HepG2 (cell line): Measurements from ENCODE around the gene HS2ST1. TPM values are rescaled to one million over a fixed set of nuclear protein-coding genes. Genes with fewer than 3 reads are reported as not detected.

Experiments used
- ATAC-seq: fragments of 200-7000 bp; cut with Tn5 transposase; 3 replicates; pipeline ENCODE4 v1.9.1; 2020; ENCODE audit warnings: mild to moderate bottlenecking, moderate library complexity
- BruUV-seq: library from RNA; stranded (reverse); fragments of 400-500 nt; replicated peaks from 2 replicates; lab custom pipeline; 2021; lab: Mats Ljungman, UMichigan
- CTCF ChIA-PET: fragments of 300-600 bp; formaldehyde crosslinking; extraction: SDS; loops from one replicate; lab custom pipeline; 2021; ENCODE audit warnings: low total read pairs, inconsistent platforms, low intra/inter-chr PET ratio; lab: Yijun Ruan, JAX
- POLR2A ChIA-PET: fragments of 350-600 bp; sonication (Branson Sonifier 250); formaldehyde crosslinking; loops from one replicate; lab custom pipeline; 2020; ENCODE audit warnings: antibody characterized with exemption, inconsistent platforms; lab: Yijun Ruan, JAX
- DNase-seq: peaks from one replicate; pipeline ENCODE4 v3.0.0-alpha.2; 2015; ENCODE audit warnings: low spot score
- FAIRE-seq: peaks from 3 replicates; lab custom pipeline; 2011; peaks lifted over from hg19 to GRCh38; lab: Jason Lieb, UNC
- H2AFZ ChIP-seq: one replicate; pipeline ENCODE4 v1.6.1; 2011; ENCODE audit warnings: low read length, inconsistent platforms
- H3K27ac ChIP-seq: fragments of 300-600 bp; 3 replicates; pipeline ENCODE4 v1.8.0; 2011; ENCODE audit warnings: mixed run types, mild to moderate bottlenecking, mixed read lengths, low read length, inconsistent platforms; ENCODE audit not compliant: insufficient read depth; ENCODE audit errors: extremely low read length
- H3K27me3 ChIP-seq, 2 experiments: fragments of 200-600 bp in 1 of 2; 2 replicates in 1 of 2; 3 replicates in 1 of 2; pipeline versions ENCODE4 v1.6.0 to v1.8.0; 2011; ENCODE audit warnings: low read length in 2 of 2, mild to moderate bottlenecking in 2 of 2, moderate library complexity in 2 of 2, inconsistent platforms in 1 of 2; ENCODE audit not compliant: insufficient read depth in 2 of 2, control insufficient read depth in 1 of 2
- H3K36me3 ChIP-seq, 2 experiments: fragments of 200-600 bp in 1 of 2; replicated peaks in 1 of 2; 2 replicates in 1 of 2; 3 replicates in 1 of 2; pipeline versions ENCODE4 v1.5.1 to v1.8.0; 2011; ENCODE audit warnings: low read length in 2 of 2, inconsistent platforms in 1 of 2; ENCODE audit not compliant: insufficient read depth in 2 of 2, control insufficient read depth in 1 of 2
- H3K4me1 ChIP-seq: 2 replicates; pipeline ENCODE4 v1.5.1; 2012; ENCODE audit warnings: low read length, inconsistent platforms; ENCODE audit not compliant: insufficient read depth
- H3K4me2 ChIP-seq: 2 replicates; pipeline ENCODE4 v1.6.0; 2011; ENCODE audit warnings: low read depth, low read length, inconsistent platforms
- H3K4me3 ChIP-seq, 3 experiments: fragments of 200-600 bp in 1 of 3; sonication (generic), shearing (Covaris generic) in 1 of 3; replicated peaks in 1 of 3; 2 replicates each; pipeline ENCODE4 v1.5.1; 2011 to 2016; ENCODE audit warnings: low read length in 3 of 3, inconsistent platforms in 2 of 3, low read depth in 2 of 3, mild to moderate bottlenecking in 2 of 3, control low read depth in 1 of 3, mixed read lengths in 1 of 3; ENCODE audit not compliant: insufficient read depth in 1 of 3
- H3K79me2 ChIP-seq: one replicate; pipeline ENCODE4 v1.6.1; 2011; ENCODE audit warnings: low read length, inconsistent platforms; ENCODE audit not compliant: insufficient read depth
- H3K9ac ChIP-seq: 2 replicates; pipeline ENCODE4 v1.6.0; 2011; ENCODE audit warnings: mild to moderate bottlenecking, low read depth, low read length, inconsistent platforms; ENCODE audit not compliant: insufficient read depth
- H3K9me3 ChIP-seq: 2 replicates; pipeline ENCODE4 v1.5.1; 2012; ENCODE audit warnings: mild to moderate bottlenecking, low read length
- H4K20me1 ChIP-seq: 2 replicates; pipeline ENCODE4 v1.6.0; 2011; ENCODE audit warnings: inconsistent platforms, mild to moderate bottlenecking, low read length, moderate library complexity; ENCODE audit not compliant: insufficient read depth
- CAMTA2 ChIP-seq: sonication (generic); formaldehyde crosslinking; IDR thresholded peaks from 2 replicates; pipeline ENCODE4 v1.4.0; 2020; ENCODE audit warnings: mild to moderate bottlenecking, missing genetic modification reagents, borderline replicate concordance
- LCORL ChIP-seq, 2 experiments: fragments of 450-650 bp in 1 of 2; sonication (generic) in 1 of 2; formaldehyde crosslinking in 1 of 2; IDR thresholded peaks; 2 replicates each; pipeline versions ENCODE4 v1.5.0 to v1.6.1; 2017 to 2020; ENCODE audit warnings: antibody characterized with exemption in 1 of 2, missing genetic modification reagents in 1 of 2
- MYC ChIP-seq: sonication (generic); formaldehyde crosslinking; IDR thresholded peaks from 2 replicates; pipeline ENCODE4 v1.9.0; 2021; ENCODE audit warnings: missing genetic modification reagents, borderline replicate concordance
- NR2C2 ChIP-seq: sonication (generic); formaldehyde crosslinking; IDR thresholded peaks from 2 replicates; pipeline ENCODE4 v1.4.0; 2020; ENCODE audit warnings: missing genetic modification reagents, mild to moderate bottlenecking, moderate library complexity, borderline replicate concordance
- RFX3 ChIP-seq: IDR thresholded peaks from 2 replicates; pipeline ENCODE4 v1.6.1; 2016; ENCODE audit warnings: missing biosample characterization, missing genetic modification reagents
- ZBTB20 ChIP-seq: sonication (generic); formaldehyde crosslinking; IDR thresholded peaks from 2 replicates; pipeline ENCODE4 v1.8.1; 2023; ENCODE audit warnings: missing genetic modification reagents, low read depth, mild to moderate bottlenecking, borderline replicate concordance
- ZKSCAN1 ChIP-seq: fragments of 150-350 bp; IDR thresholded peaks from 2 replicates; pipeline ENCODE4 v1.6.1; 2014; ENCODE audit warnings: low read length
- ZNF441 ChIP-seq: sonication (generic); formaldehyde crosslinking; IDR thresholded peaks from 2 replicates; pipeline ENCODE4 v1.7.0; 2021; ENCODE audit warnings: missing genetic modification reagents, borderline replicate concordance
- ZNF569 ChIP-seq: sonication (generic); formaldehyde crosslinking; IDR thresholded peaks from 2 replicates; pipeline ENCODE4 v1.5.0; 2020; ENCODE audit warnings: mild to moderate bottlenecking, missing genetic modification reagents, moderate library complexity, borderline replicate concordance
- ZNF660 ChIP-seq: sonication (generic); formaldehyde crosslinking; IDR thresholded peaks from 2 replicates; pipeline ENCODE4 v1.5.1; 2020; ENCODE audit warnings: mild to moderate bottlenecking, low read depth, missing genetic modification reagents, borderline replicate concordance
- ZNF7 ChIP-seq: IDR thresholded peaks from 2 replicates; pipeline ENCODE4 v1.6.1; 2016; ENCODE audit warnings: missing biosample characterization, missing genetic modification reagents
- ZNF746 ChIP-seq: sonication (generic); formaldehyde crosslinking; IDR thresholded peaks from 2 replicates; pipeline ENCODE4 v1.8.0; 2022; ENCODE audit warnings: mild to moderate bottlenecking, missing genetic modification reagents
- ZNF776 ChIP-seq: sonication (generic); formaldehyde crosslinking; IDR thresholded peaks from 2 replicates; pipeline ENCODE4 v1.4.0; 2020; ENCODE audit warnings: mild to moderate bottlenecking, missing genetic modification reagents
- WGBS: methylation state at CpG from one replicate; pipeline ENCODE4 v1.1.6; 2017; ENCODE audit warnings: low lambda C conversion rate; 5-methylcytosine and 5-hydroxymethylcytosine counted together
- in situ Hi-C: cut with HindIII; loops from 2 replicates; pipeline ENCODE4 v1.10.0; 2017; ENCODE audit warnings: low pct_unique_long_range_greater_than_20kb; ENCODE audit not compliant: extremely low pct_ligation_motif_present
- intact Hi-C: fragments of 100-400 bp; cut with micrococcal nuclease; formaldehyde crosslinking; loops from one replicate; pipeline ENCODE4 v1.10.0; 2022; ENCODE audit not compliant: unreplicated experiment
- polyA plus RNA-seq, 8 experiments: library from polyadenylated mRNA; depleted of rRNA in 3 of 8; stranded (reverse) in 7 of 8; unstranded in 1 of 8; fragments of >200 nt; fragmentation: Illumina TruSeq in 4 of 8; extraction: Trizol in 4 of 8; gene quantifications; 2 replicates each; pipeline versions ENCODE4 v1.2.1 to v1.2.3, GENCODE V29; 2011 to 2016; ENCODE audit warnings: low read depth in 4 of 8, missing spikeins in 1 of 8, mixed read lengths in 1 of 8; ENCODE audit not compliant: insufficient read depth in 1 of 8
- total RNA-seq, 5 experiments: library from RNA; depleted of rRNA; stranded (reverse); fragments of >200 nt; fragmentation: Illumina TruSeq; extraction: Trizol; gene quantifications; 2 replicates each; pipeline ENCODE4 v1.2.3, GENCODE V29; 2016; ENCODE audit warnings: low read depth in 1 of 5
- TF ChIP-seq, protein P1 (sequence below): IDR thresholded peaks from 2 replicates; pipeline ENCODE4 v1.6.1; 2016; ENCODE audit warnings: mild to moderate bottlenecking
- TF ChIP-seq, protein P2 (sequence below): sonication (generic); formaldehyde crosslinking; IDR thresholded peaks from 2 replicates; pipeline ENCODE4 v1.5.0; 2020; ENCODE audit warnings: mild to moderate bottlenecking, missing genetic modification reagents, borderline replicate concordance

The HS2ST1 gene
- total and polyA plus RNA-seq, 2 of the 13 experiments (the other 11 are each of a cell fraction or from before 2014, with no cell fraction given) = 22.1 to 58.7 TPM

DNA sequence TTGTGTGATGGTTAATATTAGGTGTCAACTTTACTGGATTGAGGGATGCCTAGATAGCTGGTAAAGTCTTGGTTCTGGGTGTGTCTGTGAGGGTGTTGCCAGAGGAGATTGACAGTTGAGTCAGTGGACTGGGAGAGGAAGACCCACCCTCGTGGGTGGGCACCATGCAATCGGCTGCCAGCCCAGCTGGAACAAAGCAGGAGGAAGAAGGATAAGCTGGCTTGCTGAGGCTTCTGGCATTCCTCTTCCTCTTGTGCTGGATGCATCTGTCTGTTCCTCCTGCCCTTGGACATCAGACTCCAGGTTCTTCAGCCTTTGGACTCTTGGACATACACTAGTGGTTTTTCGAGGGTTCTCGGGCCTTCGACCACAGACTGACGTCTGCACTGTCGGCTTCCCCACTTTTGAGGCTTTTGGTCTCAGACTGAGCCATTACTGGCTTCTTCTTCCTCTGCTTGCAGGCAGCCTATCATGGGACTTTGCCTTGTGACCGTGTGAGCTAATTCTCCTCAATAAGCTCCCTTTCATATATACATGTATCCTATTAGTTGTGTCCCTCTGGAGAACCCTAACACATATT lies 230.0 kb downstream of the HS2ST1 start:
- DNase-seq (no peak), FAIRE-seq (no peak), ATAC-seq (no peak)
- Histone ChIP-seq H3K9ac (no peak overlapping the region), H3K4me2 (no peak overlapping the region), H3K79me2 (no peaks in the 10 kb centered on the region), H3K9me3 (no peaks in the 10 kb centered on the region), H3K4me3 (no peak overlapping the region), H3K4me1 (no peaks in the 10 kb centered on the region), H2AFZ (no peak overlapping the region), H3K27ac (no peak overlapping the region), H4K20me1 (no peaks in the 10 kb centered on the region), H3K36me3 (no peaks in the 10 kb centered on the region), H3K27me3 (peaks cover 0 to 4% of the 10 kb centered on the region in 2 experiments; a peak in 1 of 5 replicates)
- no TSS peak for BruUV-seq
- in situ Hi-C loops (no loop called here), intact Hi-C loops (no loop called here)
- ChIA-PET CTCF (no interaction called here), POLR2A (no interaction called here)
- 0% methylated on average over 8 of the region's 8 CpGs for WGBS
- TF ChIP-seq, protein P1, sequence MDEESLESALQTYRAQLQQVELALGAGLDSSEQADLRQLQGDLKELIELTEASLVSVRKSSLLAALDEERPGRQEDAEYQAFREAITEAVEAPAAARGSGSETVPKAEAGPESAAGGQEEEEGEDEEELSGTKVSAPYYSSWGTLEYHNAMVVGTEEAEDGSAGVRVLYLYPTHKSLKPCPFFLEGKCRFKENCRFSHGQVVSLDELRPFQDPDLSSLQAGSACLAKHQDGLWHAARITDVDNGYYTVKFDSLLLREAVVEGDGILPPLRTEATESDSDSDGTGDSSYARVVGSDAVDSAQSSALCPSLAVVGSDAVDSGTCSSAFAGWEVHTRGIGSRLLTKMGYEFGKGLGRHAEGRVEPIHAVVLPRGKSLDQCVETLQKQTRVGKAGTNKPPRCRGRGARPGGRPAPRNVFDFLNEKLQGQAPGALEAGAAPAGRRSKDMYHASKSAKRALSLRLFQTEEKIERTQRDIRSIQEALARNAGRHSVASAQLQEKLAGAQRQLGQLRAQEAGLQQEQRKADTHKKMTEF (CRISPR knock-in tag) = no peak
- TF ChIP-seq ZBTB20 (CRISPR knock-in tag) (no peak), LCORL (IDR thresholded peaks at IDR 0.05) (no peak), LCORL (CRISPR knock-in tag; IDR thresholded peaks at IDR 0.05) (no peak), MYC (CRISPR knock-in tag) (no peak), CAMTA2 (CRISPR knock-in tag) (no peak), ZNF569 (CRISPR knock-in tag) (no peak), ZNF7 (CRISPR knock-in tag) (no peak), ZNF660 (CRISPR knock-in tag) (no peak), ZNF746 (CRISPR knock-in tag) (no peak), ZKSCAN1 (no peak), NR2C2 (CRISPR knock-in tag) (no peak), ZNF441 (CRISPR knock-in tag) (no peak), RFX3 (no peak), ZNF776 (CRISPR knock-in tag) (no peak)
- TF ChIP-seq, protein P2, sequence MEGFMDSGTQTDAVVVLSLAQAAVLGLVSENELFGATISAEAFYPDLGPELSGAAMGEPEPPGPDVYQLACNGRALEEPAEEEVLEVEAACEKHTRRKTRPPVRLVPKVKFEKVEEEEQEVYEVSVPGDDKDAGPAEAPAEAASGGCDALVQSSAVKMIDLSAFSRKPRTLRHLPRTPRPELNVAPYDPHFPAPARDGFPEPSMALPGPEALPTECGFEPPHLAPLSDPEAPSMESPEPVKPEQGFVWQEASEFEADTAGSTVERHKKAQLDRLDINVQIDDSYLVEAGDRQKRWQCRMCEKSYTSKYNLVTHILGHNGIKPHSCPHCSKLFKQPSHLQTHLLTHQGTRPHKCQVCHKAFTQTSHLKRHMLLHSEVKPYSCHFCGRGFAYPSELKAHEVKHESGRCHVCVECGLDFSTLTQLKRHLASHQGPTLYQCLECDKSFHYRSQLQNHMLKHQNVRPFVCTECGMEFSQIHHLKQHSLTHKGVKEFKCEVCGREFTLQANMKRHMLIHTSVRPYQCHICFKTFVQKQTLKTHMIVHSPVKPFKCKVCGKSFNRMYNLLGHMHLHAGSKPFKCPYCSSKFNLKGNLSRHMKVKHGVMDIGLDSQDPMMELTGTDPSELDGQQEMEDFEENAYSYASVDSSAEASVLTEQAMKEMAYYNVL (CRISPR knock-in tag) = no peak
